Stimulated activated CD4-positive, alpha-beta T cell treated with anti-CD3 and anti-CD28 coated beads, Interleukin-4, amount 100 ng/mL, for 24 hours (primary cell): ENCODE data around the gene PNPLA4.

Experiments used
- DNase-seq: peaks from one replicate; pipeline ENCODE4 v3.0.0-alpha.2; 2020

PNPLA4 gene, protein sequence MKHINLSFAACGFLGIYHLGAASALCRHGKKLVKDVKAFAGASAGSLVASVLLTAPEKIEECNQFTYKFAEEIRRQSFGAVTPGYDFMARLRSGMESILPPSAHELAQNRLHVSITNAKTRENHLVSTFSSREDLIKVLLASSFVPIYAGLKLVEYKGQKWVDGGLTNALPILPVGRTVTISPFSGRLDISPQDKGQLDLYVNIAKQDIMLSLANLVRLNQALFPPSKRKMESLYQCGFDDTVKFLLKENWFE

GRCh38 chrX:7927259-7928167 is at the start of gene PNPLA4:
Gene PNPLA4, minus strand, starts transcription at chrX:7927413. Its CDS starts 1,294 bp downstream, at chrX:7926119.
- DNase-seq: peak; percentile 80

GRCh38 chrX:7972586-7972985 is 45.4 kb upstream of the PNPLA4 start:
- DNase-seq: no peak

GRCh38 chrX:7970428-7970827 is 43.2 kb upstream of the PNPLA4 start:
- no peak for DNase-seq

GRCh38 chrX:7965436-7965835 is 38.2 kb upstream of the PNPLA4 start:
- DNase-seq: no peak

DNA sequence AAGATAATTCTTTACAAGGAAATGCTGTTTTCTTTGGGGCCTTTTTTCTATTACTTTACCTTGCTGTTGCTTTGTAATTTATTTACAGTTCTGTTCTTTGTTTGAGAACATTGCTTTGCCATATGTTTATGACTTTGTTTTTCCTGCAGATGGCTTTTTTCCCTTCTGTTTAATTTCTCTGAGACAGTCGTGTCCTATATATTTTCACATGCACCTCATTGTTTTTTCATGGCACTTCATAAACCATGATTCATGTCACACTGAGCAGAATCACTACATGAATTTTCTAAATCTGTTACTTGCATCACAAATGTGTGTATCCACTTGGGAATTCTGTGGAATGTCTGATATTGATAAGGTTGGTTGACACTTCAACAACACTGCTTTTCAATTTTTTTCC is 33.0 kb upstream of the PNPLA4 start:
- no peak for DNase-seq

DNA sequence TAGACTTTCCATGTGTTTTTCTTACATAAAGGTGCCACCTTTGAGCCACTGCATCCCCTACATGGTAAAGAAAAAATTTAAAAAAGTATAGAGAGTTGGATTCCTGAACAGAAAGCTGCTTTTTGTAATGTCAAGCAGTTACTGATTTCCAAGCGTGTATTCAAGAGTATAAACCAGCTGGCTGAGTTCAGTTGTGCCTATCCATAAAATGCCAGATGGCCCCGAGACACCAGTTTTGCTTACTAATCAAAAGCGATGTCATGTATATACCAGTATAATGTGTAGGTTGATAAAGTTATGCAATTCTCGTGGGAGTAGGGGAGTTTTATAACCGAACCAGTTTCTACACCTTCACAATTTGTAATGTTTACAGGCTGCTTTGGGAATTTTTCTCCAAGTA is 26.2 kb upstream of the PNPLA4 start:
- no peak for DNase-seq

GRCh38 chrX:7950865-7951264 is 23.7 kb upstream of the PNPLA4 start:
- DNase-seq: no peak

- DNase-seq: no peak
These were observed 21.3 kb upstream of the PNPLA4 start for GRCh38 chrX:7948483-7948882.

- DNase-seq: no peak
These were observed 19.7 kb upstream of the PNPLA4 start for GRCh38 chrX:7946960-7947359.

- DNase-seq: no peak
These were observed 16.5 kb upstream of the PNPLA4 start for GRCh38 chrX:7943600-7944245.

DNA sequence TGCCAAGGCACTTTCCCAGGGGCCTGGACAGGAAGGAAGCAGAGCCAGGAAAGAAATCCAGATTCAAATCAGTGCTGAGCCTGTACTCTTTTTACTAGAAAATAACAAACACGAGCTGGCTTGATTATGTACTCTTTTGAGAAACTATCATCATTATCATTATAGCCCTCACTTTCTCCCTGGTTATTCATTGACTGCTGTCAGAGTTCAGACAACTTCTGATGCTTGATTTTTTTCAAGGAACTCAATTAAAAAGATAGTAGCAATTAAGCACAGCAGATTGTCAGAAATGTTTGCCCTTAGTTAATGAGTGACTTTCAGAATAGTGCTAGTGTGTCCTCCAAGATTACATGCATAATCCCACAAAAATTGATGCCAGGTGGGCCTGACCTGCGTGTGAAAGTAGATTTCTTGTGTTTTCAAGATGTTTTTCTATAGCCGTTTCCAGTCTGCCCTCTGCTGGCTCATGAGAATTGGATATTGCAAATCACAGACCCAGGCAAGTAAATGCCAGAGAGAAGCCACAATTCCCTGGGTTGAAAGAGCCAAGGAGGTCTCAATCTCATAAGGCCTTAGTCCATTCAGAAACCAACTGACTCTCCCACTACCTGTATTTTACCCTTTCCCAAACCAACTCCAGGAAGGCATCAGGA is 14.3 kb upstream of the PNPLA4 start:
- DNase-seq: no peak

GRCh38 chrX:7934026-7934425 is 6.8 kb upstream of the PNPLA4 start:
- DNase-seq: no peak

- no peak for DNase-seq
These were observed 327 bp downstream of the PNPLA4 start for GRCh38 chrX:7926914-7927258.

- DNase-seq: no peak
These were observed 712 bp downstream of the PNPLA4 start for GRCh38 chrX:7926501-7926900.

DNA sequence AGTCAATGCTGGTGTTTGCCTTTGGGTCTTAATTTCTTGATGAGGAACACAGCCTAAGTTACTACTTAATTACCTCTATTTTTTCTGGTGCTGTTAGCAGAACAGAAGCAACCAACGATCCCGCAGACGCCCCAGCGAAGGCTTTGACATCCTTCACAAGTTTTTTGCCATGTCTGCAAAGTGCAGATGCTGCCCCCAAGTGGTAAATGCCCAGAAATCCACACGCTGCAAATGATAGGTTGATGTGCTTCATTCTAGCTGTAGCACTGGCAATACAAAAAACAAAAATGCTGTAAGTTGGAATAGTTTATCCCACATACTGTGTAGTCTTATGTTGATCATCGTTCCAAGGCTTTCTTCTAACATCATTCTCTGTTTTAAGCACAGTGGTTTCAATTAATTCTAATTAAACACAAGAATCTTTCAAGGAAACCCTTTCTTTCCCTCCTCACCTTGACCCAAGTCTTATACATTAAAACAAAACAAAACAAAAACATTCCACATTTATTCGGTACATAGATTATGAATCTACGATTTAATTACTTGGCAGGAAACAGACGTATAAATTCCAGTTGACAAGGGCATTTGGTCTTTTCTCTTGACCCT is 1.2 kb downstream of the PNPLA4 start:
- peak; percentile 57 for DNase-seq

GRCh38 chrX:7921750-7922149 is 5.5 kb downstream of the PNPLA4 start:
- DNase-seq: no peak

- DNase-seq: no peak
These were observed 18.4 kb downstream of the PNPLA4 start for GRCh38 chrX:7908821-7909220.

DNA sequence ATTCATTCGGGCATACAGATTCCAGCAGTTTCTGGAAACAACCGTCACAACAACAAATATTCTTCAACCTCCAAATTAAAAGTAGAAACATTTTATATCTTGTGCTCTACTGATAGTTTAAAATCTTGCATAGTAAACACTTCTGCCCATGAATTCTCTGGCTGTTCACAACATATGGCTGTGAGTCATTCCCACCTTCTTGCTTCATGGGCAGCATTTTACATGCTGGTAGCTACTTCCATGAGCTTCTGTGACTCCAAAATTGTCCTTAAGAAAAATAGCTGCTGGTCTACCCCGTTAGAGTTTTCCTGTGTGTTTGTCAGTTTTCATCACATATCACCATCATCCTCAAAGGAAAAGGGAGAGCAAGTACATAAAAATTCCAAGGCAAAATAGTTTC is 22.7 kb downstream of the PNPLA4 start:
- no peak for DNase-seq

DNA sequence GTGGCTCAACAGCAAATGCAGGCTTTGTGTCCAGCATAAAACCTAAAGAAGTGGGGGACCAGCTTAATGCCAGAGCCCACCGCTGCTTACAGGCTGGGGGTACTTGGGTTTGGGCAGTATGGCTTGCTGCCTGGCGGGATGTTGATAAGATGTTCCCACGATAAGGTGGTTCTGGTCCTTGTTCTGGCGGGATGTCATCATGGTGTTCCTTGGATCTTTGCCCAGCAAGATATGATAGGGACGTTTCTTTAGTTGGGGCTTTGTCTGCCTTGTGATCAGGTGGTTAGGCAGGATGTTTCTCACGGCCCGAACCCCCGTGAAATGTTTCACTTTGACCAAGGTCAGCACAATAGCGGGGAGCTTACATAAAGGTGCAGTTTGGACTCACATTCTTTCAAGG is 35.3 kb downstream of the PNPLA4 start:
- DNase-seq: no peak

DNA sequence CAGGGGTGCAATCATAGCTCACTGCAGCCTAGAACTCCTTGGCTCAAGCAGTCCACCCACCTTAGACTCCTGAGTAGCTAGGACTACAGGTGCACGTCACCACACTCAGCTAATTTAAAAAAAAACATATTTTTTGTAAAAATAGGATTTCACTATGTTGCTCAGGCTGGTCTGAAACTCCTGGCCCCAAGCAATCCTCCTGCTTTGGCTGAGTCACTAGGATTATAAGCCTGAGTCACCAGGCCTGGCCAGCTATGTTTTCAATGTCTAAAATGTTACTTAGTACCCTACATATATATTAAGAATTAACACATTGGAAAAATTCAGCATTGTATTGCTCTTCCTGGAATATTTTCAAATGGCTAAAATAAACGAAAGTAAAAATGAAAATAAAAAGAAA is 37.5 kb downstream of the PNPLA4 start:
- no peak for DNase-seq

GRCh38 chrX:7889135-7889534 is 38.1 kb downstream of the PNPLA4 start:
- no peak for DNase-seq

- no peak for DNase-seq
These were observed 50.3 kb downstream of the PNPLA4 start for GRCh38 chrX:7876957-7877356.

DNA sequence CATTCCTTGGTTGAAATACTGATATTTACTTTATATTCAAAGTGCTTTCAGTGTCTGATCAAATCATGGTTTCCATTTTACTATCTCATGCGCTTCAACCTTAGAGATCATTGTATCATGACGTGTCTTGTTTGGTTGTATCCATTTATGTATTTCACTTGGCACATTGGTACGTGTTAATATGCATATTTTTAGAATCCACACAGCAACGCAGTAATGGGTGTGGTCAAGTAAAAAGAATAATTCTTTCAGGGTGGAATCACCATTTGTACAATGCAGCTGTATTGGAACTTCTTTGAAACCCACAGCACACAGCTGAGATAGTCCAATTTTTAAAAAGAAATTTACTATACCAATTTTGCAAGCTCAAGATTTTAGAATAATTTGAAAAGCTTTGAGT is 55.2 kb downstream of the PNPLA4 start:
- DNase-seq: no peak
